Right lobe of liver (tissue), 6 donors: Measurements from ENCODE around the gene SKP2. TPM values are rescaled to one million over a fixed set of nuclear protein-coding genes. Genes with fewer than 3 reads are reported as not detected.
A peak's percentile ranks its signal among the peaks of the same experiment; 100 is the strongest.

Experiments used
- ATAC-seq, 4 donors: fragments of 200-7000 bp; cut with Tn5 transposase; one replicate each; pipeline ENCODE4 v1.9.1; 2020; ENCODE audit warnings: mild to moderate bottlenecking in 4 of 4, moderate library complexity in 4 of 4
- DNase-seq, 3 donors: peaks; one replicate each; pipeline ENCODE4 v3.0.0-alpha.2; 2020
- H3K27ac ChIP-seq, 3 donors: fragments of 200-600 bp; one replicate each; pipeline ENCODE4 v1.8.0; 2022
- H3K27me3 ChIP-seq, 2 donors: fragments of 200-600 bp; one replicate each; pipeline ENCODE4 v1.8.0; 2022
- H3K36me3 ChIP-seq, 4 donors: fragments of 200-600 bp; sonication (generic) in 1 of 4; one replicate each; pipeline versions ENCODE4 v1.5.1 to v1.8.0; 2017 to 2022; ENCODE audit warnings: control low read depth in 1 of 4
- H3K4me1 ChIP-seq, 4 donors: fragments of 200-600 bp; sonication (generic) in 1 of 4; one replicate each; pipeline versions ENCODE4 v1.5.1 to v1.8.0; 2017 to 2022; ENCODE audit warnings: control low read depth in 1 of 4
- H3K4me3 ChIP-seq, 3 donors: fragments of 200-600 bp; one replicate each; pipeline ENCODE4 v1.8.0; 2022
- H3K9me3 ChIP-seq, 4 donors: fragments of 200-600 bp; sonication (generic) in 1 of 4; one replicate each; pipeline versions ENCODE4 v1.5.1 to v1.8.0; 2017 to 2022; ENCODE audit warnings: control low read depth in 1 of 4
- POLR2A ChIP-seq: fragments of 450-650 bp; IDR thresholded peaks from one replicate; pipeline ENCODE4 v1.6.1; 2017; ENCODE audit warnings: antibody characterized with exemption, mild to moderate bottlenecking
- WGBS: methylation state at CpG from one replicate; pipeline ENCODE4 v1.1.6; 2018; ENCODE audit warnings: low coverage, low lambda C conversion rate; ENCODE audit not compliant: insufficient coverage; ENCODE audit errors: missing lambda C conversion rate; 5-methylcytosine and 5-hydroxymethylcytosine counted together
- intact Hi-C, 2 donors: fragments of 100-400 bp; cut with DNase I; formaldehyde crosslinking; loops; one replicate each; pipeline versions ENCODE4 v1.11.2 to v1.14.1; 2022
- total RNA-seq, 6 experiments: library from RNA; depleted of rRNA in 2 of 6; stranded (reverse); fragments of >200 nt in 2 of 6; fragmentation: NEBNext Ultra II Directional in 3 of 6; extraction: Animal tissue kit (Norgen Biotek cat#: 25700) in 3 of 6; gene quantifications; one replicate each; pipeline versions ENCODE4 v1.1.0 to v1.2.4, GENCODE V29; 2016 to 2023
- TF ChIP-seq, protein P1 (sequence below), 4 donors: fragments of 200-600 bp in 3 of 4; fragments of 450-650 bp in 1 of 4; IDR thresholded peaks; one replicate each; pipeline versions ENCODE4 v1.5.1 to v1.8.0; 2016 to 2022; ENCODE audit warnings: antibody characterized with exemption in 4 of 4, mild to moderate bottlenecking in 2 of 4
- donor health status: DM: no; HTN: yes; CAD: no.
- donor health status: DM: no; HTN: no; CAD: no.
- donor health status: DM: no; HTN: no; CAD: no.
- donor health status: DM: no; HTN: yes; CAD: no.
- donor health status: DM: no; HTN: yes; CAD: no.

The SKP2 gene
- total RNA-seq, 6 experiments from 2014 or later, result 11.8 to 25.0 (median 17.3) TPM

DNA sequence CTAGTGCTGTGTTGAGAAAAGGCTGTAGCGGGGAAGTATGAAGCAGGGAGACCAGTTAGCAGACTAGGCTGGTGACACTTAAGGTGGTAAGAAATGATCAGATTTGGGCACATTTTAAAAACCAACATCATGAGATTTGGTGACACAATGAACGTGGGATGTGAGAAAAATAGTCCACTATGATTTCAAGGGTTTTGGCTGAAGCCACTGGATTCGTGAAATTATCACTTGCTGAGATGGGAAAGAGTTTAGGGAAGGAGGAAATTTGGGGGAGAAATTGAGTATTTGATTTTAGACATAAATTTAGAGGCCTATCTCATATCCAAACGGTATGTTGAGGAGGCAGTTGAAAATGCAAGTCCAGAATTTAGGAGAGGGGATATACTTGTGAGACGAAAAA, 23.1 kb downstream of the SKP2 start:
- no peak overlapping the region for H3K4me3 ChIP-seq
- peak overlapping the region in 1 of 3 donors; percentile 47 for H3K27ac ChIP-seq
- ATAC-seq (no peak), DNase-seq (no peak)
- no peaks in the 10 kb centered on the region for H3K27me3 ChIP-seq
- no peak for TF ChIP-seq POLR2A
- TF ChIP-seq, protein P1, sequence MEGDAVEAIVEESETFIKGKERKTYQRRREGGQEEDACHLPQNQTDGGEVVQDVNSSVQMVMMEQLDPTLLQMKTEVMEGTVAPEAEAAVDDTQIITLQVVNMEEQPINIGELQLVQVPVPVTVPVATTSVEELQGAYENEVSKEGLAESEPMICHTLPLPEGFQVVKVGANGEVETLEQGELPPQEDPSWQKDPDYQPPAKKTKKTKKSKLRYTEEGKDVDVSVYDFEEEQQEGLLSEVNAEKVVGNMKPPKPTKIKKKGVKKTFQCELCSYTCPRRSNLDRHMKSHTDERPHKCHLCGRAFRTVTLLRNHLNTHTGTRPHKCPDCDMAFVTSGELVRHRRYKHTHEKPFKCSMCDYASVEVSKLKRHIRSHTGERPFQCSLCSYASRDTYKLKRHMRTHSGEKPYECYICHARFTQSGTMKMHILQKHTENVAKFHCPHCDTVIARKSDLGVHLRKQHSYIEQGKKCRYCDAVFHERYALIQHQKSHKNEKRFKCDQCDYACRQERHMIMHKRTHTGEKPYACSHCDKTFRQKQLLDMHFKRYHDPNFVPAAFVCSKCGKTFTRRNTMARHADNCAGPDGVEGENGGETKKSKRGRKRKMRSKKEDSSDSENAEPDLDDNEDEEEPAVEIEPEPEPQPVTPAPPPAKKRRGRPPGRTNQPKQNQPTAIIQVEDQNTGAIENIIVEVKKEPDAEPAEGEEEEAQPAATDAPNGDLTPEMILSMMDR (IDR thresholded peaks at IDR 0.05), result no peak
- H3K36me3 ChIP-seq, result peaks cover 0 to 23% (median 0%) of the 10 kb centered on the region in 4 donors
- H3K4me1 ChIP-seq, result peaks cover 0 to 68% (median 6%) of the 10 kb centered on the region in 4 donors
- H3K9me3 ChIP-seq, result no peaks in the 10 kb centered on the region
- intact Hi-C loops, result no loop called here
- 47% methylated on average over 5 of the region's 5 CpGs for WGBS

DNA sequence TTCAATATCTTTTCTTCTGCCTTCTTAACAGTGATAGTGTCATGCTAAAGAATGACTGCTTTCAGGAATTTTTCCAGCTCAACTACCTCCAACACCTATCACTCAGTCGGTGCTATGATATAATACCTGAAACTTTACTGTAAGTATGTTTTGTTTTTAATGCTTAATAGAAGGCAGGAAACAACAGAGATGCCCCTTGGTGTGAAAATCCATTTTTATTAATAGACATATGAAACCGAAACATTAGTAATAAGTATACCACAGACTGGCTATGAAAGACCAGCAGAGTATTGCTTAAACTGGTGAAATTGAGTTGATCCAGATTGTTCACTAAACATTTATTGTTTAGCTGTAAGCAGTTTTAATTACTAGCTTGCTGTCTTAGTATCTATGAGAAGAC, 25.2 kb downstream of the SKP2 start:
- no peaks in the 10 kb centered on the region for H3K27me3 ChIP-seq
- H3K27ac ChIP-seq, result peak overlapping the region in 2 of 3 donors; percentile 12 to 70
- no peak for TF ChIP-seq POLR2A
- TF ChIP-seq, protein P1 (IDR thresholded peaks at IDR 0.05), result no peak
- no peak overlapping the region for H3K4me3 ChIP-seq
- 55% methylated on average over 2 of the region's 2 CpGs for whole genome bisulfite sequencing
- DNase-seq, result no peak
- peaks cover 0 to 12% (median 0%) of the 10 kb centered on the region in 4 donors for H3K36me3 ChIP-seq
- H3K9me3 ChIP-seq, result no peaks in the 10 kb centered on the region
- intact Hi-C loops, result no loop called here
- ATAC-seq, result no peak
- H3K4me1 ChIP-seq, result peaks cover 0 to 74% (median 11%) of the 10 kb centered on the region in 4 donors

DNA sequence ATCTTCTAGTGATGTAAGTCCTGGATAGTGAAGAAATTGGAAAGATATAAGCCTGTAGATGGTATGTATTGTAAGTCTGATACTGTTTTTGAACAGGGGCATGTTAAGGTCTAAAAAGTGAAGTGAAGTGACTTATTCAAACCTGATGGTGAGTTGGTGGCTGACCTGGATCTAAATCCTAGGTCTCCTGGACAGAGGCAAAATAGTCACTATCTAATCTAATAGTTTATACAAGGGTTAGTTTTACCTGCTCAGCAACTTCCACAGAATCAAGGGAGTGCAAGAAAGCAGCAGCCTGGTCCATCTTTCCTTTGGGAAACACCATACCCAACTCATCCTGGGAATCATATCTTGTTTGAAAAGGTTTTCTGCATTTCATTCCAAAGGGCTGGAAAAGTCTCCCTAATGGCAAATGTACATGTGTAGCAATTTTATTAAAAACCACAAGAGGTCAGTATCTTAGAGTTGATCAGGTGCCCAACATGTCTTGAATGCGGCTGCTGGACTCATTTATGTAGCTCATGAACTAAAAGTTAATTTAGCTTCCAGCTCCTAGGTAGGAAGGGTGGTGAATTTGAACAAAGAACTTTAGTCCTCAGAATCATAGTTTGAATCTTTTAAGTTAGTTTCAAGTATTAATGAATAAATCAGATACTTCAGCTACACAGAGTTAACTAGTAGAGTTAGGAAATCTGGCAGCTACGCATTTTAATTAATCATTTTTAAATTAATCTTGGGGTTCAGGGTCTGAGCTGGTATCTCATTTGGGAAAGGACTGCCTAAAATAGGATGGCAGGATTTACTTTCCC, 26.0 kb downstream of the SKP2 start:
- no peak overlapping the region for H3K4me3 ChIP-seq
- H3K27ac ChIP-seq, result peak overlapping the region in 2 of 3 donors; percentile 12 to 70
- ATAC-seq (peak; percentile 69 to 86 (median 74)), DNase-seq (no peak)
- intact Hi-C loops, result no loop called here
- WGBS, result 37% methylated on average over 2 of the region's 2 CpGs
- H3K27me3 ChIP-seq, result no peaks in the 10 kb centered on the region
- TF ChIP-seq, protein P1 (IDR thresholded peaks at IDR 0.05), result peak; percentile 60 to 74 (median 64)
- TF ChIP-seq POLR2A, result no peak
- H3K36me3 ChIP-seq, result peaks cover 0 to 5% (median 0%) of the 10 kb centered on the region in 4 donors
- peaks cover 0 to 81% (median 12%) of the 10 kb centered on the region in 4 donors for H3K4me1 ChIP-seq
- H3K9me3 ChIP-seq, result no peaks in the 10 kb centered on the region

DNA sequence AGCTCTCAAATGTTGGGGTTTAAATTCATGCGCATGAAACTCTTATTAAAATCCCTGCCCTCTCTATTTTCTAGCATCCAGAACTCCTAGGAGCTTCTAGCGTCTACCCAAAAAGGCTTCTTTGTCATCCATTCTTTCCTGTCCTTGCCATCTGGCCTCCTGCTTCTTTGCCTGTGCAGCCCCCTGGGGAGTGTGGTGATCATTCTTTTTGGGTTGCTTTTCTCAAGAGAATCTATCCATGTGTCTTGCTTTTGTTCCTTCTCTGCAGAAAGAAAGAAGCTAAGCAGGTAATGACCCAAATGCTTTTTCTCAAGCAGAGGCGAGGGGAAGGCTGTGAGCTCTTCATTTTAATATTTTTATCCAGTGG, 26.6 kb downstream of the SKP2 start:
- DNase-seq, result no peak
- H3K4me3 ChIP-seq, result no peak overlapping the region
- TF ChIP-seq, protein P1 (IDR thresholded peaks at IDR 0.05), result no peak
- TF ChIP-seq POLR2A, result no peak
- 59% methylated on average over 3 of the region's 3 CpGs for whole genome bisulfite sequencing
- peaks cover 0 to 79% (median 12%) of the 10 kb centered on the region in 4 donors for H3K4me1 ChIP-seq
- peak overlapping the region in 2 of 3 donors; percentile 12 to 70 for H3K27ac ChIP-seq
- no peaks in the 10 kb centered on the region for H3K27me3 ChIP-seq
- no peak for ATAC-seq
- intact Hi-C loops, result no loop called here
- no peaks in the 10 kb centered on the region for H3K9me3 ChIP-seq
- H3K36me3 ChIP-seq, result peaks cover 0 to under 1% (median 0%) of the 10 kb centered on the region in 4 donors
